Hepatic stellate cell (primary cell): ENCODE results near the gene SORCS2.
"Not testable (repeated sequence)": the region's sequence is repeated elsewhere in the genome, so short reads cannot be mapped to it uniquely, and the experiment has no call there.

ENCODE experiments used
- DNase-seq: peaks from one replicate; pipeline ENCODE4 v3.0.0; 2011; ENCODE audit warnings: low spot score

Gene SORCS2

DNA sequence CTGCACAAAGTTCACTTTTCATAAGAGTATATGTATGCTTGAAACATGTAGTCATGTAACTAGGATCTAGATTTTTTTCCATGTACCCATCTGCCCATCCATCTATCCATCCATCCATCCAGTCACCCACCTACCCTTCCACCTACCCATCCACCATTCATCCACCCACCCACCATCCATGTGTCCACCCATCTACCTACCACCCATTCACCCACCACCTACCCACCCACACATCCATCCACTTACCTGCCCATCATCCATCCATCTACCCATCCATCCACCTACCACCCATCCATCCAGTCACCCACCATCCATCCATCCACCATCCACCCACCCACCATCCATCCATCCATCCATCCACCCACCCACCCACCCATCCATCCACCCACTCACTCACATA, 364.2 kb downstream of the SORCS2 start:
- DNase-seq: no peak

DNA sequence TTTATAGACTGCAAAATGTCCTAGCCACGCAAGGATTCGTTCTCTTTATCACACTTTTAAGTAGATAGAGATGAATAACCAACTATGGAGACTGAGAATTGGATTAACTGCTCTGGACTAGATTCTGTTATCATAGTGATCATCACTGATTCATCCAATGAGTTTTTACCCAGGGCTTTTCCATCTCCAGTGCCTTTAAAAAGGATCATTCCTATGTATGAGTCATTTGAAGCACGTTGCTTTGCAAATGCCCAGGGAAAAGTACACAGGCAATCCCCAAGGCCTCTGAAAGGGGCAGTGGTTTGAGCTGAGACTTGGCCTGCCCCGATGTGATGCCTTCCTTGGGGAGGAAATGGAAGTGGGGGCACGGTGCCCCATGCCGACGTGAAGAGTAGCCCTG, 365.1 kb downstream of the SORCS2 start:
- DNase-seq: peak; percentile 78

DNA sequence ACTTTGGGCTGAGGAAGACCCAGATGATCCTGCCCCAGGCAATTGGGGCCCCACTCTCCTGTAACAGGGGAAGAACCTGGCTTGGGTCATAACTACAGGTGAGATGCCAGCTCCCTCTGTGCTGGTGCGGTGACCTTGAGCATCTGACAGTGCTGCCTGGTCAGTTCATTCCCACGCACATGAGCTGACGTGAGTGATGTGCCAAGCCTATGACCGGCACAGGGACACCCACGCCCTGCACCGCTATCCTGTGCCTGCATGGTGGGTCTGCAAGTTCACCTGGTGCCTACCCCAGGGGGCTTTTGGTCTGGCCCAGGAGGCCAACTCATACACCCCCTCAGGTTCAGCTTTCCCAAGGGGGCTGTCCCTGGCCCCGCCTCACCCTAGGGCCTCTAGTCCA, 366.1 kb downstream of the SORCS2 start:
- DNase-seq: no peak

GRCh38 chr4:7559316-7559715, 367.0 kb downstream of the SORCS2 start:
- no peak for DNase-seq

DNA sequence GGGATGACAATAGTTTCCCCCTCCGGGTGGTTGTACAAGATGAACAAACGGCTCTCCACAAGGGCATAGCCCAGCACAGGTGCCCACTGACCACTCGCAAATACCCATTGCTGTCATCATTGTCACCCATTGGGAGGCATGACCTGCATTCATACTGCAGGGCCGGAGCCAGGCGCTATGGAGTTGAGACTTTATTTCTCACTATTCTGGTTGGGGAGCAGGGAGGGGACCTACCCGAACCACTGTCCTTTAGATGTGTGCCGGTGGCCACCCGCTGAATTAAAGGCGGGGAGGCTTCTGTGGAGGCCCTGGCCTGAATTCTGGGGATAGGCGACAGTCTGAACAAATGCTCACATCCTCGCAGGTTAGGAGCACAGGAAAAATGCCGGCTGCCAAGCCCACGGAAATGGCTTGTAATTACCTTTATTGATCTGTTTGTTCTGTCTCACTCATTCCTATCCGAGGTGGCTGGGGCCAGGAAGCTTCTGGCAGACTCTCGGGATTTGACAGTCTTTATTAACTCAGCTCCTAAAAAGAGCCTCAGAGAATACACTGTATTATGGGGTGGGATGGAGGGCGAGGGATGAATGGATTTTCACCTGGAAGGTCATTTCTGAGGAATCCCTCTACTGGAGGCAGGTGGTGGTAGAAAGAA, 367.5 kb downstream of the SORCS2 start:
- DNase-seq: no peak

- no peak for DNase-seq
Observed at GRCh38 chr4:7561557-7561956, 369.2 kb downstream of the SORCS2 start.

DNA sequence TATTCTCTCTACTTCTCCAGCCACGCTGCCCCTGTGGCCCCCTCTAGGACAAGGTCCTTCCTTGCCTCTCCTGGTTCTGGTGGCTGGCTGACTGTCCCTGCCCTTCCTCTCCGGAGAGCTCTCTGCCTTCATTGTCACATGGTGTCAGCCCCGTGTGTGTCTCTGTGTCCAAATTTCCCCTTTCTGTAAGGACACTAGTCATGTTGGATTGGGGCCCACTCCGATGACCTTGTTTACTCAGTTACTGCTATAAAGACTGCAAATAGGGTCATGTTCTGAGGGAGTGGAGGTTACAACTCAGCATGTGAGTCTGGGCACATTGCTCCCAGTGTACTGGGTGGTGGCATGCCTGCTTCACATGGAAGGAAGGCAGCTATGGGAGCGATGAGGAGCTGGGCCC, 371.9 kb downstream of the SORCS2 start:
- DNase-seq: no peak

- DNase-seq: no peak
Observed at GRCh38 chr4:7565483-7565882, 373.1 kb downstream of the SORCS2 start.

DNA sequence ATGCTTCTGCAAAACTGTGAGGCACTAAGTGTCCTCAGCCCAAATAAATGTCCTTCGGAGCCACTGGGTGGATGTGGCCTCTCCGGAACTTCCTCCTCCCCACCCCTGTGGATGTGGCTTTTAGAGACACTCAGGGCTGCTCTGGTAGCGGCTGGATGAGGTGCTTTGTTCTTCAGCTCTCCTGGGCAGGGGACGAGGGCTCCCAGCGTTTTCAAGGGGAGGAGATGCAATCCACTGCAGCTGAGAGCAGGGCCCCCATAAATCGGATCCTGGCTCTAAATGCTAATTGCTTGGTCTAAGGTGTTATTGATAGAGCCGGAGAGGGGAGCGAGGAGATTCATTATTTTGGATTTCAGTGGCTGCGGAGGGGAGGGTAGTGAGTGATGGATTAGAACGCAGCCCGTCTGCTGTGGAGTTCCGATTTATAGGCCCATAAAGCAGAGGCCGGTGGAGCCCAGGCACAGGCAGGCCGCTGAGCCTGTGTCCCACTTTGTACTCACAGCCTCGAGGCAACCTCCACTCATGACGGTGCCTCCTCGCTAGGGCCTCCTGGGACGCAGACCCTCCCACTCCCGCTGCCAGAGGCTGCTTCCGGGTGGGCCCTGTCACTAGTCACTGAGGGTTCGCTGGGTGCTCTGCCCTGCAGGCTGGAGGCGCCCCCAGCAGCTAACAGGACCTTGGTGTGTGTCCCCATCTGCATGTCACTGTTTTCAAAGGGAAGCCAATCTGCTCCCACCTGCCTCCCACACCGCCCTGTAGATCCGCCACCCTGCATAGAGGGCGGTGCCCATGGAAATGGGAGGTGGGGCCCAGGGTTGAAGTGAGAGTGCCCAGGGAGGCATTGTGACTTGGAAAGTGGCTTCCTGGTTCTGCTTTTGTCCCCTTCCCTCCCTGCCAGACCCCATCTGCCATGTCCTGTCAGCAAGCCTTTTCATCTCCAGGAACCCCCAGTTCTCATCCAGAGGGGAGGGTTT, 377.8 kb downstream of the SORCS2 start:
- no peak for DNase-seq

GRCh38 chr4:7571001-7571400, 378.7 kb downstream of the SORCS2 start:
- DNase-seq: no peak

- DNase-seq: no peak
Observed at GRCh38 chr4:7571701-7572100, 379.4 kb downstream of the SORCS2 start.

GRCh38 chr4:7572894-7573293, 380.6 kb downstream of the SORCS2 start:
- DNase-seq: no peak

DNA sequence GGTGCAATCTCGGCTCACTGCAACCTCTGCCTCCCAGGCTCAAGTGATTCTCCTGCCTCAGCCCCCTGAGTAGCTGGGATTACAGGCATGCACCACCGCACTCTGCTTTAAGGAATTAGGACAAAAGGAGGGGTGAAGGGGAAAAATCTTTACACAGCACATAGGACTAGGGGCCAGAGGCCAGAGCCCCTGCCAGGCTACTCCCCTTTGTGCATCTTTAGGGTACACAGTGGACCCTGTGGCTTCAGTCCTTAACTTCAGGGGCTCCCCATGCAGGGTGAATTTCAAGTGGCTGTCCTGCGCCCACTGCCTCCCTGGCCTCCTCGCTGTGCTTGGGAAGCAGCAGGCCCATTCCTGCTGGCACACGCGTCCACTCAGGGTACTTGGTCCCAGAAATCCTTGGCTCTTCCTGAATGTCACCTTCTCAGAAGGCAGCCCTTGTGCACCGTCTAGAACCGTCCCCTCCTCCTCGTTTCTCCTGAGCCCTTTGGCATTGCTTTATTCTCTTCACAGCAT, 381.3 kb downstream of the SORCS2 start:
- DNase-seq: no peak

GRCh38 chr4:7574287-7575014, 382.1 kb downstream of the SORCS2 start:
- no peak for DNase-seq

DNA sequence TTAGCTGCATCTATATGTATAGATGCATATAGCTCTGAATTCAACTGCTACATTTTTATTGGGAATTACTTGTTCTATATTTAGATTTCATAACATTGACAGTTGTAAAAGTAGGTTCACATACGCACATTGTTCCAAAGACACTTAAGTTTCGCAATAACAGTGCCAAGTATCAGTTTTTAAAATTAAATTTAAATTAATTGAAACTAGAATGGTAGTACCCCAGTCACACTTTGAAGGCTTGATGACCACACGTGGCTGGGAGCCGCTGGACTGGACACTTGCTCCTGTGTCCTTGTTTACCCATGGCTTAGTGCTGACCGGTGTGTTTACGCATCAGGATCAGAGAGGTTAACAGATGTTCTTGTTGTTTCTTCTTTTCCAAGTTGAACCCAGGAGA, 383.1 kb downstream of the SORCS2 start:
- no peak for DNase-seq

DNA sequence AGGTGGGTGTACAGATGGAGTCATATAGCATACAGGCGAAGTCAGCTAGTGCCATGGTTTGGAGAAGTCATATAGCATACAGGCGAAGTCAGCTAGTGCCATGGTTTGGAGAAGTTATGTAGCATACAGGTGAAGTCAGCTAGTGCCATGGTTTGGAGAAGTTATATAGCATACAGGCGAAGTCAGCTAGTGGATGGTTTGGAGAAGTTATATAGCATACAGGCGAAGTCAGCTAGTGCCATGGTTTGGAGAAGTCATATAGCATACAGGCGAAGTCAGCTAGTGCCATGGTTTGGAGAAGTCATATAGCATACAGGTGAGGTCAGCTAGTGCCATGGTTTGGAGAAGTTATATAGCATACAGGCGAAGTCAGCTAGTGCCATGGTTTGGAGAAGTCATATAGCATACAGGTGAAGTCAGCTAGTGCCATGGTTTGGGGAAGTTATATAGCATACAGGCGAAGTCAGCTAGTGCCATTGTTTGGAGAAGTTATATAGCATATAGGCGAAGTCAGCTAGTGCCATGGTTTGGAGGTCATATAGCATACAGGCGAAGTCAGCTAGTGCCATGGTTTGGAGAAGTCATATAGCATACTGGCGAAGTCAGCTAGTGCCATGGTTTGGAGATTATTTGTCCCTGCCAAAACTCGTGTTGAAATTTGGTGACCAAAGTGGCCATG, 385.2 kb downstream of the SORCS2 start:
- not testable (repeated sequence) for DNase-seq

- no peak for DNase-seq
Observed at GRCh38 chr4:7581477-7581876, 389.1 kb downstream of the SORCS2 start.

GRCh38 chr4:7582313-7583097, 390.2 kb downstream of the SORCS2 start:
- no peak for DNase-seq

DNA sequence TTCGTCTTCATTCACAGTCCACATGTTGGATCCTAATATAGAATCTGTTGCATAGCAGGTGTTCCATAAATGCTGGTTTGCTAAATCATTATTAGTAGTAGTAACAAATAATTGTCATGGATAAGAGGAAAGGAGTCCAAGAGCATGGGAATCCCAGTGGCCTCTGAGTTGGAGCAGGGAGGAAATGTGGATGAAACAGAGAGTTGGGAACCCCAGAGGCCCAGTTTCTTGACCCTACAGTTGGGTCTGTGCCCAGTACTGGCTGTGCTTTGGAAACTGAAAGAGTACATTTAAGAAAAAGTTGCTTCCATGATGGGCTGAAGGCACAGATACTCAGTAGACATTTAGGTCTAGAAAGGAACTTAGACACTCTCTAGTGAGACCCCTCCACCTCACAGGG, 391.8 kb downstream of the SORCS2 start:
- no peak for DNase-seq

DNA sequence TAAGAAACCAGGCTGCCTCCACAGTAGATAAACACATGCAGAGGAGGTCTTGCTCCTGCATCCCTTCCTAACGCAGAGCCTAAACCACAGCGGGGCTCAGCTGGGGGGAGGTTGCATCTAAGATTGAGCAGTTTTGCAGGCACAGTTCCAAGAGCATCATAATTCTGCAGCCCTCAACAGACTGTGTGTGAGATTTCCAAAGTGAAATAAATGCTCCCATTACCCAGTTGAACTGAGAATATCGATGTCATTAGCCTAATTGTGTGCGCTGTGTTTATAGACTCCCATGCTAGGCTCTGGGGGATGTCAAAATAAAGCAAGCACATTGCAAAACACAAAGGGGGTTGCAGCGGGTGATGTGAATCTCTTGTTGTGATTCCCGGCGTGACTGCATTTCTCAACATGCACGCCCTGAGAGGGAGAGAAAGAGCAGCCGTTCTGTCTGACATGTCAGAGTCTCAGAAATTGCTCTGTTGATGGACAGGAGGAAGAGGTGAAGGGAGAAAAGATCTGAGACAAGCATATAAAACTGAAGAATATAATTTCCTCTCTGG, 392.3 kb downstream of the SORCS2 start:
- DNase-seq: no peak

DNA sequence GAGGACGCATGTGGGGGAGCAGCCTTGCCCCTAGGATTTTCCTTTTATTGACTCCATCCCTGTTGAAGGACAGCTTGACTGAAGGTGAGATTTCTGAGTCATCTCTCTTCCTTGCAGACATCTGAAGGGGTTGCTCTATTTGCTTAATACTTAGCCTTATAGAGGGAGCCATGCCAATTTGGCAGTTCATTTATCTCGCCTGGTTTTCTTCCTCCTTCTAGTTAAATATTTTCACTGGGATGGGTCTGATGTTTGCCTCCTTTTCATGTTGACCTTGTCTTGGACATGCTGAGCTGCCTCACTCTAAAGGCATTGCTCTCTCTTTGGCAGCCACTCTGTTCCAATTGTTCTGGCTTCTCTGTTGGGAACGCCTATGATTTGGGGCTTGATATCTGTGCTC, 393.4 kb downstream of the SORCS2 start:
- no peak for DNase-seq
